Stimulated activated CD4-positive, alpha-beta T cell treated with anti-CD3 and anti-CD28 coated beads, Interleukin-15, amount 100 ng/mL, for 48 hours (primary cell): ENCODE measurements around the gene CLEC10A.
"Not testable (repeated sequence)": the region's sequence is repeated elsewhere in the genome, so short reads cannot be mapped to it uniquely, and the experiment has no call there.

ENCODE experiments used
- DNase-seq, 2 donors: peaks; one replicate each; pipeline ENCODE4 v3.0.0-alpha.2; 2020; ENCODE audit warnings: low read depth in 2 of 2

CLEC10A gene

DNA sequence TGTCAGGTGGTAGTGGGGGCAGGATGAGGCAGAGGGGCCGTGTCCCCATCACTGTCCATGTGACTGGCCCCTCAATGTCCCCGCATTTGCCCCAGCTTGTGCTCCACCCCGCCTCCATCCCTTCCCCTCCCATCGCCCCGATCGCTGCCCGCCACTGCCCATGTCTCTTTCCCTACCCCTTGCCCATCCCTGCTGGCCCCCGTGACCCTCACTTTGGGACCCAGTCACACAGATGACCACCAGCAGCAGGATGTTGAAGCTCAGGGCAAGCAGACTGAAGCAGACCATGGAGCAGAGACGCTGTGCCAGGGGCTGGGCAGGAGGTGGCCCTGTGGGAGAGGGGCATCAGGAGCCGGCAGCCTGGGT, 28.5 kb upstream of the CLEC10A start:
- no peak for DNase-seq

DNA sequence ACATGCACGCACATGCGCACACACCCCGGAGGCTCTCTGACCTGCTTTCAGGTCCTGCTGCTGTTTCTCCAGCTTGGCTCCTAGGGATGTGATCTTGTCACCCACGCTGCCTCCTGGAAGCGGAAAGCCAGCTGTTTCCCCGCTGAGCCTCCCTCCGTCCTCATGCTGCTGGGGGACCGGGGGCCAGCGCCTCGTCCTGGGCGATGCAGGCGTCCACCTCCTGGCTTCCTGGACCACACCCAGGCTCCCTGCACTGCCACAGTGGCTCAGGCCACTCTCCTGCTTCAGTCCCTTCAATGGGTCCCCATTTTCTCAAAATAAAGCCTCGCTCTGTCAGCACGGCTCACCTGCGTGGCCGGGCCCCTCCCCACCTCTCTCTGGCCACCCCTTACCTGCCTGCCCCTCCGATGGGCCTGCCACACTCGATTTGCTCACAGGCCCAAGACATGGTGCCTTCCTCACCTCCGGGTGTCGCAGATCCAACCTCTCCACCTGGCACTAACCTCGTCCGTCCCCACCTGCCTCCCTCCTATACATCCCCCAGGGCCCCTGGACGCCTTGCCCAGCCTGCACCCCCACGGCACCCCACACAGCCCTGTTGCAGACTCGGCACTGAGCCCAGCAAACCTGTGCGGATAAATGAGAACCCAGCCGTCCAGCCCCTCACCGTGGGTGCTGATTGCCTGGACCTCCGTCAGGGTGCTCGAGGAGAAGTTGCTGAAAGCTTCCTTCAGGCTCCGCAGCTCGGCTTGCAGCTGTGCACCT, 27.9 kb upstream of the CLEC10A start:
- DNase-seq: no peak

DNA sequence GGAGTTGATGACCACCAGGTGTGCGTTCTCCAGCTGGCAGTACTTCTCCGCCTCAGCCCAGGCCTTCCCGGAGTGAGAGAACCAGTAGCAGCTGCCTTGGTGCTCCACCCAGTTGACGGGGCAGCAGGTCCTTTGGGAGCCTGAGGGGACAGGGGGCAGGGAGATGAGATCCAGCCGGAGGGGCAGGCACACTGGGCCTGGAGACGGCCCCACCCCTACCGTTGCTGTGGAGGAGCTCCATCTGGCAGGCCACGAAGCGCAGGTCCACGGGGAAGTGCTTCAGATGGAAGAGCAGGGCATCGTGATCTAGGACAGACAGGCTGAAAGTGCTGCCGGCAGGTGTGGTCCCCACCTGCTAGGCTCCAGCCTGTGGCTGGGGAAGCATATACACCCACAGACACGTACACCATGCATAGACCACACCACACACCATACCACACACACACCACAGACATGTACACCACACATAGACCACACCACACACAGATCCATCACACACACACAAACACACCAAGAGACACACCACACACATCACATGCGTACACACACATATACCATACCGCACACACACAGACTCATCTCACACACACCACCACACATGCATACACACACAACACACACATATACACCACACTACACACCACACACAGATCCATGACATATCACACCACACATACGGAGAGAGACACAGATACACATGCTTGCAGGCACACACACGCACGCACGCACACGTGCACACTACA, 27.1 kb upstream of the CLEC10A start:
- DNase-seq: no peak

DNA sequence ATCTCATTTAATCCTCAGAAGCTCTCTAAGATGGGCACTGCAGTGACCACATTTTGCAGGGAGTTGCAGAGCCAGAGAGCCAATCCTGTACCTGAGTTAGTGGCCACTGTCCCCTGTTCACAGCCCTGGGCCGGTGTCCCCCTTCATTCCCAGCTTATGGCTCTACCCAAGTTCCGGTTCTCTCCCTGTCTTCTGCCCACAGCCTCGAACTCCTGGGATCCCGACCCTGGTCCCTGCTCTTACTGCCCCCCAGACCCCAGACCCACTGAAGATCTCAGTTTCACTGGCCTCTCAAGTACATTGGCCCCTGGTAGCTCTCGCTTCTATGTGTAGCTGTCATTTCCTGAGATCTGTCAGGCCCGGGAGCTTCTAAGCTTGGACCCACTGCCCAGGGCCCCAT, 22.4 kb upstream of the CLEC10A start:
- DNase-seq: no peak

DNA sequence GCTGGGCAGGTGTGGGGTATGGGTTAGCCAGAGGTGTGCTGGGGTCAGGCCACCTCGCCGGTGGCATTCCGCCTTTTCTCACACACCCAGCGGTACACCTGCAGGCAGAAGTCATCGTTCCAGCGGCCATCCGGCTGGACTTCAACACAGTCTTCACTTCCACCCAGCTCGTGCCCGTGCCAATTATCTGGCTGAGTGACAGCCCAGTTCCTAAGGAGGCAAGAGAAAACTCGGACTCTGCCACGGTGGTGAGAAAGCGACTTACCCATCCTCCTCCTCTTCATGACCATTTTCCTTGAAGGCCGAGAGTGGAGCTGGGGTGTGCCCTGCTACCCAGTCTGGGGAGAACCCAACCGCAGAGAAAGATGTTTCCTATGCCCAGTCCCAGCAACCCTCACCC, 21.5 kb upstream of the CLEC10A start:
- DNase-seq: no peak

DNA sequence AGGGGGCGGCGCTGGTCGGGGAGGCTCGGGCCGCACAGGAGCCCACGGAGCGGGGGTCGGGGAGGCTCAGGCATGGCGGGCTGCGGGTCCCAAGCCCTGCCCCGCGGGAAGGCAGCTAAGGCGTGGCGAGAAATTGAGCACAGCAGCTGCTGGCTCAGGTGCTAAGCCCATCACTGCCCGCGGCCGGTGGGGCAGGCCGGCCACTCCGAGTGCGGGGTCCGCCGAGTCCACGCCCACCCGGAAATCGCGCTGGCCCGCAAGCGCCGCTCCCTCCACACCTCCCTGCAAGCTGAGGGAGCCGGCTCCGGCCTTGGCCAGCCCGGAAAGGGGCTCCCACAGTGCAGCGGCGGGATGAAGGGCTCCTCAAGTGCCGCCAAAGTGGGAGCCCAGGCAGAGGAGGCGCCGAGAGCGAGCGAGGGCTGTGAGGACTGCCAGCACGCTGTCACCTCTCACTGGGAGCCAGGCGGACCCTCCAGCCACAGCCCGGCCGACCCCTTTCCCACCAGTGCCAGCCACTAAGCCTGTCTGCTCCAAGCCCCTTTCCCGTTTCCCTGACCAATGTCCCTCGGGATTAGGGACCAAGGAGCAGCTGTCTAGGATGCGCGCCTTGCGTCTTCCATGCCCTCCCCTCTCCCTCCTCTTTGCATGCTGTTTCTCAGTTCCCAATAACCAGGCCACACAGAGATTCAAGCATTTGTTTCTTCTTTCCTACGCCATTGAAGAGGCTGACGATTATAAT, 20.8 kb upstream of the CLEC10A start:
- not testable (repeated sequence) for DNase-seq

DNA sequence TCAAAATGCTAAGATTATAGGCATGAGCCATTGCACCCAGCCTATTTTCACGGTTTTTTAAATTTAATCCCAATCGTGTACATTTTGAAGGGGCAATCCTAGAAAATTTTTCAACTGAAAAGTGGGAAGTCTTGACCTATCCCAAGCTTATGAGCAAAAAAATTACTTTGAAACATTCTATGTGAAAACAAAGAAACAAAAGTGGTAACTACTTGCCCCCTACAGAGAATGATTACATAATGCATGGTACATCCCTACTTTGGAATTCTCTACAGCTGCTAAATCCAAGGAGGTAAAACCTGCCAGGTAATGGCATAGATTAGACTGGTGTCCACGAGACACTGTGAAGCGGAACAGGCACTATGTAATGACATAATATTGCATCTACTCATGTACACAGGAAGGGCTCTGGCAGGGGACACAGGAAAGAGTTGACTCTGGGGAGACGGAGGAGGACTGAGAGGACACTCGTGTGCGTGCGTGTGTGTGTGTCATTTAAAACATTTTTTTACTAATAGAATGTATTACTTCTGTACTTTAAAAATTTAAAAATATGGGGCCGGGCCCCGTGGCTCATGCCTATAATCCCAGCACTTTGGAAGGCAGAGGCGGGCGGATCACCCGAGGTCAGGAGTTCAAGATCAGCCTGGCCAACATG, 18.9 kb upstream of the CLEC10A start:
- DNase-seq: no peak

DNA sequence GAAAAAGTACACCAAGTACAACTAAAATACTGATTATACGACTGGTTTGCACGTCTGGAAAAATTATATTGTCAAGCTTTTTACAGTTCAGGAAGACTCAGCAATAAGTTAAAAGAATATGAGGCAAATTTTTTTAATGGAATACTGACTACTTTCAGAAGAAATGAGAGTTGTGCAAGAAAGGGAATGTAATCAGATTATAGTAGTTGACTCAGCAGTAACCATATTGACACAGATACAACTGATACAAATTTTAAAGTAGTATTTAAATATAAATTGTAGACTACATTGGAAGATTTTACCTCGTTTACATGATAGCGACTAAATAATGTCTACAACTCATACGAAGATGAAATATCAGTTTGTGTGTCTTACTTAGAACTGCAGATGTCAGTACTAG, 17.9 kb upstream of the CLEC10A start:
- DNase-seq: no peak

DNA sequence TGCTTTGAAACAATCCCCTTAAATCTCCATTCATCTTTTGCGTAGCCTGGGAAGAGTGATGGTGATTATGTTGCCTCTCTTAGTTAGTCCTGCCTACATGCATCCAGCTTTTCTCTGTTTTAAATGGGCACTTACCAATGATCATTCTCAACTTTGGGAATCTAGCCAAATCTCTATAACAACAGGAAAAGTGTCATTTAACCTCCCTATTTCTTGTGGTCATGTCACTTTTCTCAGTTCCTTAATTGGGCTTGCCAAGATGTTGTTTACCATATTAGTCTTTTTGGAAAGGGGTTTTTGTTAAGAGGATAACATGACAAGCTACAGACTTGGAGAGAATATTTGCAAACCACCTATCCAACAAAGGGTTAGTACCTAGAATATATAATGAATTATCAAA, 15.6 kb upstream of the CLEC10A start:
- no peak for DNase-seq

DNA sequence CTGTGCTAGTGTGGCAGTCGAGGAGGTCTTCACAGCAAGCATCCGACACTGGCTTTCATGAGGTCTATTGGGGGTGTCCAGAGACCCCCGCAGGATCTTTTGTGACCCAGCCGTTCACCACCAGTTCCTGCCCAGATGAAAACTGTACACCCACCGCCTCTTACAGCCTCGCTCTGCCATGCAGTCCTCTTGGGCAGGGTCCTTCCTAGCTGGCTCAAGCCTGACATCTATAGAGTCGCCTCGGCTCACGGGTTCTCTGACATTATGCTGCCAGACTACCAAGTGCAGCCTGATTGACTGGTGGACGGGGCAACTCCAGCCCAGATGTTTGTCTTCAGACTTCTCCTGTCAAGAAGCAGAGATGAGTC, 14.6 kb upstream of the CLEC10A start:
- no peak for DNase-seq

DNA sequence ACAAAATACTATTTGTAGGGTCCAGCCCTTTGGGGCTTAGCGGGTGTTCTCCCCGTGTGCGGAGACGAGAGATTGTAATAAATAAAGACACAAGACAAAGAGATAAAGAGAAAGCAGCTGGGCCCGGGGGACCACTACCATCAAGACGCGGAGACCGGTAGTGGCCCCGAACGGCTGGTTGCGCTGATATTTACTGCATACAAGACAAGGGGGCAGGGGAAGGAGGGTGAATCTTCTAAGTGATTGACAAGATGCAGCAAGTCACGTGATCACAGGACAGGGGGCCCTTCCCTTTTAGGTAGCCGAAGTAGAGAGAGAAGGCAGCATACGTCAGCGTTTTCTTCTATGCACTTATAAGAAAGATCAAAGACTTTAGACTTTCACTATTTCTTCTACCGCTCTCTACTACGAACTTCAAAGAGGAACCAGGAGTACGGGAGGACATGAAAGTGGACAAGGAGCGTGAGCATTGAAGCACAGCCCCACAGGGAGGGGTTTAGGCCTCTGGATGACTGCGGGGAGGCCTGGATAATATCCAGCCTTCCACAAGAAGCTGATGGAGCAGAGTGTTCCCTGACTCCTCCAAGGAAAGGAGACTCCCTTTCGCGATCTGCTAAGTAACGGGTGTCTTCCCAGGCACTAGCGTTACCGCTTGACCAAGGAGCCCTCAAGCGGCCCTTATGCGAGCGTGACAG, 11.4 kb upstream of the CLEC10A start:
- DNase-seq: not testable (repeated sequence)

DNA sequence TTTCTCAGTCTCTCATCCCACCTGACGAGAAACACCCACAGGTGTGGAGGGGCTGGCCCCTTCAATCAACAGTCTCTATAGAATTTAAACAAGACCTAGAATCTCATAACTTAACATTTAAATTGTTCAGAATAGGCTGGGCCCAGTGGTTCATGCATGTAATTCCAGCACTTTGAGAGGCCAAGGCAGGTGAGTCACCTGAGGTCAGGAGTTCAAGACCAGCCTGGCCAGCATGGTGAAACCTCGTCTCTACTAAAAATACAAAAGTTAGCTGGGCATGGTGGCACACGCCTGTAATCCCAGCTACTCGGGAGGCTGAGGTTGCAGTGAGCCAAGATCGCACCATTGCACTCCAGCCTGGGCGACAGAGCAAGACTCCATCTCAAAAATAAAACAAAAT, 9.5 kb upstream of the CLEC10A start:
- DNase-seq: not testable (repeated sequence)

DNA sequence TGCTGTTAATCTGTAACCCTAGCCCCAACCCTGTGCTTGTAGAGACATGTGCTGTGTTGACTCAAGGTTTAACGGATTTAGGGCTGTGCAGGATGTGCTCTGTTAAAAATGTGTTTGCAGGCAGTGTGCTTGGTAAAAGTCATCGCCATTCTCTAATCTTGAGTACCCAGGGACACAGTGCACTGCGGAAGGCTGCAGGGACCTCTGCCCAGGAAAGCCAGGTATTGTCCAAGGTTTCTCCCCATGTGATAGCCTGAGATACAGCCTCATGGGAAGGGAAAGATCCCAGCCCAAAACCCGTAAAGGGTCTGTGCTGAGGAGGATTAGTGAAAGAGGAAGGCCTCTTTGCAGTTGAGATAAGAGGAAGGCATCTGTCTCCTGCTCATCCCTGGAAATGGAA, 8.4 kb upstream of the CLEC10A start:
- DNase-seq: not testable (repeated sequence)

DNA sequence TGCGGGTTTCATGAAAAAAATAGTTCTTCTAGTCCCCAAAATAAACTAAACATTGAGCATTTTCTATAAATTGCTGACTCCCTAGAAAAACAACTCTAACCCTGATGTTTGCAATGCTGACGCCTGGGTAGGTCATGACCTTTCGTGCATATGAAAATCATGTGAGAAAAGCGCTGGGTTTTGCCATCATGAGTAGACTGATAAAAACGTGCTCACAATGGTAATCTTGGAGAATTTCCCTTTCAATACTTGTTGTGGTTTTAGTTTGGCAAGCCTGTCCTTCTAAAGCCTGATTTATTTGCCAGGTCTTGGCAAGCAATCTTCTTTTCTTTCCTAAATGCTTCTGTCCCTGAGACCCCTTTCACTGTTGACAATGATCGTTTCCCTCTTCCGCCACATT, 4.0 kb upstream of the CLEC10A start:
- DNase-seq: no peak

DNA sequence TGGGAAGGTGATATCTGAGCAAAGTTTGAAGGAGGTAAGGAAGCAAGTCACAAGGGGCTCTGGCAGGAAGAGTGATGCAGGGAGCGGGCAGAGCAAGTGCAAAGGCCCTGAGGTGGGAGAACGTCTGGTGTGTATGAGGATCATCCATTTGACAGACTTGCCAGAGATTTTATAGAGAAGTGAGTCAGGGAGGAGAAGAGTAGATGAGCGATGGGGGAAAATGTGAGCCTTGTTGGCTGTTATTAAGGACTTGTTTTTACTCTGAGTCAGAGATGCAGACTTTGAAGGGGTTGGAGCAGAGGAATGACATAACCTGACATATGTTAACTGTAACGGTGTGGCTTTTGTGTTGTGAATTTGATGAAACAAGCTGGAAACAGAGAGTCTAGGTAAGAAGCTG, 3.5 kb upstream of the CLEC10A start:
- DNase-seq: no peak

DNA sequence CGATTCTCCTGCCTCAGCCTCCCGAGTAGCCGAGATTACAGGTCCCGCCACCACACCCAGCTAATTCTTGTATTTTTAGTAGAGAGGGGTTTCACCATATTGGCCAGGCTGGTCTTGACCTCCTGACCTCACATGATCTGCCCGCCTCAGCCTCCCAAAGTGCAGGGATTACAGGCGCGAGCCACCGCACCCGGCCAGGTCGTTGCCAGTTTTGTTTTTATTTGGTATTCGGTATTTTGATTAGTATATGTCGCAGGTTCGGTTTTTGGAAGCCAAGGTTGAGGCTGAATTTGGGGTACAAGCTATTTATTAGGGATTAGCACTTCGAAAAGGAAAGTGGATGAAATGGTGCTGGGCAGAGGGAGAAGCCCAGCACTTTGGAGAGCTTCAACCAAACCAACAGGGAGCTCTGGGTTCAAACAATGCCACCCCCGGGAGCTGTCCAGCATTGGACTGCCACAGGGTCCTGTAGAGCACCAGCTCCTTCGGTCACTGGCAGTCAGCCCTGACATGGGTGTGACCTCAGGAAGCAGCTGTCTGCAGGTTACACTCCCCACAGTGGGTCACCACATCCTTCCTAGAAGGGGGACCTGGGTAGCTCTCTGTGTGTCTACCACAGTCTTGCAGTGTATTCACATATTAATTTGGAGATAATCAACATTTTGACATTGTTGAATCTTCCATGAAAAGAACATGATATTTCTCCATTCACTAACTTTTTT, 1.5 kb upstream of the CLEC10A start:
- DNase-seq: no peak

DNA sequence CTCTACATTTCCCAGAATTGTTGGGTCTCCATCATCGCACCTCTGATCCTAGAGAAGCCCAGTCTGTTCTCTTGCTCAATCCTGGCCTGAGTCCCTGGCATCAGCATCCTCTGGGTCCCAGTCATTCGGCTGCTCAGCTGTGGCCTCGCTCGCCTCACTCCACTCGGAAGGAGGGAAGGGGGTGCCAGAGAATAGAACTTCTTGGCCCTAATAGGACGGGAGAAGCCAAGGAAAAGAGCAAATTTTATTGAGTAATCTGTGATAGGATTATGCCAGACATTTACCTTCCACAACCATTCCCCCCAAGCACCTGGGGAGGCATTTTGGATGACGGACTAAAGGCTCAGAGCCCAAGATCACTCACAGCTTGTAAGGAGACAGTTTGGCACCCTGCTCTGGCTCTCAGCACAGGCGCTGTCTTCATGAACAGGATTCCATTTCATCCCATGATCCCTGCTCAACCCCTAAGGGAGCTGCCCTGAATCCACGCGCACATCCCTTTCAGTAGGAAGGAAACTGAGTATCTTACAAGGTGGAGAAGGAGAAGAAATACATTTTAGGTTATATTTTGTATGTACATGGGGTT, 498 bp upstream of the CLEC10A start:
- no peak for DNase-seq

DNA sequence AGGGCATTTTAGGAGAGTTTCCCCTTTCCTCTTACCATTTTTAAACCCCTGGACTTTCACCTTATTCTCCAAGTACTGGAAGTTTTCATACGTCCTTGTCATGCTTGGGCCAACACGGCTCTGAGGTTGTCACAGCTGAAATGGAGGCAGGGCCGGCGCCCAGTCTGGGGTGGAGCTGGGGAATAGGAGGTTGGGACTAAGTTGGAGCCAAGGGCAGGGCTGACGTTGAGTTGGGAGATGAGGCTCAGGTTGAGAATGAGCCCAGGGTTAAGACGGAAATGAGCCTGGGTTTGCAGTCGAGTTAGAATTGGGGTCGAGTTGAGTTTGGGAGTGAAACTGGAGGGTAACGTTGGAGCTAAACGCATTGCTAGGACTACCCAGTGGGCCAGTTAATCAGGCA, 1.3 kb downstream of the CLEC10A start:
- no peak for DNase-seq

DNA sequence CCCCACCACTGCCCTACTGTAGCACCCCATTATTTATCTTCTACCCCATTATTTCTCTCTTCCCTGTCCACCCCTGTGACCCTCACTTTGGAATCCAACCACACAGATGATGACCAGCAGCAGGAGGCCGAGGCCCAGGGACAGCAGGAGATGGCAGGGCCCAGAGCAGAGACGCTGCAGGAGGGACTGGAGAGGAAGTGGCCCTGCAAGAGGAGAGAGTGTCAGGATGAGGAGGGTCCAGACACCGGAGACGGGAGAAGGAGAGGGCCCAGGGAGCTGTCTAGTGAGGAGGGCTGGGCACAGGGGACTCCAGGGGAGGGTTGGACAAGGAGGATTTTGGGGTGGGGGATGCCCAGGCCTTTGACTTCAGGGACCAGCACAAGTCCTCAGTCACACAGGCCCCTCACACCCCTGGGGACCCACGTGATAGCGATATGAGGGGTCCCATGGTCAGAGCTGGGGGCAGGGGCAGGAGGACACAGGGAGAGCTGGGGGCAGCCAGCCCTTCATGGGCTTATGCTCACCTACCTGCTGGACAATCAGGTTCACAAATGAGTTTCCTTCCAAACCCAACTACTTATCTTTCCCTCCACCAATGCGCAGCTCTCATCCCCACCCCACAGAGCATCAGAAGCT, 2.0 kb downstream of the CLEC10A start:
- no peak for DNase-seq

DNA sequence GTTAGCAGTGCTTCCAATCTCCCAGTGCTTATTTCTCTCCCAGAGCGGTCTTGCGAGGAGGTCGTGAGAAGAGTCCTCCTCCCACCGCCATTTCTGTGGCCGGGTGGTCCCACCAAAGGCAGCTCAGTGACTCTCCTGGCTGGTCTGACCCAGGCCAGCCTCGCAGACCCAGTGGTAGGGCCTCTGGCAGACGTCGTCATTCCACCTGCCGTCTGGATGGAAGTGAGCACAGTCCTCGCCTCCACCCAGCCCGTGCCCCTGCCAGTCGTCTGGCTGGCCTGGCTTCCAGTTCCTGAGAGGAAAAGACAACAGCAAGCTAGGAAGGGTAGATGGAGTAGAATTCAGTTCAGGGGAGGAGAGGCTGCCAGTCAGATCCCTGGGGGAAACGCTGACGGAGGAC, 5.1 kb downstream of the CLEC10A start:
- no peak for DNase-seq
